GM19351 (cell line): ENCODE results near the gene PSG6.
"Not testable (repeated sequence)": the region's sequence is repeated elsewhere in the genome, so short reads cannot be mapped to it uniquely, and the experiment has no call there.

ENCODE experiments used
- ATAC-seq: cut with Tn5 transposase; IDR thresholded peaks from one replicate; pipeline ENCODE4 v1.9.1; 2021; ENCODE audit warnings: mild to moderate bottlenecking, moderate library complexity; ENCODE audit not compliant: unreplicated experiment

PSG6 gene

DNA sequence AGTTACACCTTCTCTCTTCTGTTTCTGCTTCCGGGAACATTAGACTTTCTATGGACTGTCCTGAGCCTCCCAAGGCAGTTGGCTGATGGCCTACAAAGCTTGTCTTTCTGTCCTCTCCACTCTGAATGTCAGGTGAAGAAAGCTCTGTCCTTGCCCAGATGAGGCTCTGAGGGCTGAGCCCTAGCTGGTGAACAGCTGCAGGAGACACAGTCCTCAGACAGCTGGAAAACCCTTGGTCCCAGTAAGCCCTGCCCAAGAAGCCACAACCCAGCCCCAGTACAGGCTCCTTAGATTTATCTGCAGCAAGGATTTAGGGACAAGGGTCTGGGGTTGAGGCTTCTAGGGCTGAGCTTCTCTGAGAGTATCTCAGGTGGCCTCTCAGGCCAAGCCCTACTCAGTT lies 64.5 kb downstream of the PSG6 start:
- not testable (repeated sequence) for ATAC-seq

DNA sequence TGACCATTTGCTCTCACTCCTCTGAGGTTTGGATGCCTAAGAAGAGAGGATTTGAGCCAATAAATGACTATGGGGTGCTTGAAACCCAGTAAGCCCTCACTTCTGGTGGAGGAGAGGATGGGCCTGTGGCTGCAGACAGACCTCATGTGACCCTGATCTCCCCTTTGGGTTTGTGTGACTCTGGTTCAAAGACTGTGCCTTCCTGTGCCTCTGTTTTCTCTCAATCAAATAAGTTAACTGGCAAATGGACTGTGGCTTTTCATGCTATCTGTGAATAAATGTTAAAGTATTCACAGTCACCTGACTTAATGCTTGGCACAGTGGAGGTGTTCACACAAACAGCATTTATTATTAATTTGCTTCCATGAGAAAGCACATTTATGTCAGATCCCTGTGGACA lies 64.9 kb downstream of the PSG6 start:
- ATAC-seq = not testable (repeated sequence)
